HG03432 (cell line): ENCODE results near the gene TMEM30A.

ENCODE experiments used
- ATAC-seq: cut with Tn5 transposase; IDR thresholded peaks from one replicate; pipeline ENCODE4 v1.9.1; 2021; ENCODE audit warnings: mild to moderate bottlenecking, moderate library complexity; ENCODE audit not compliant: unreplicated experiment

Gene TMEM30A

GRCh38 chr6:75284632-75285282 lies at the start of gene TMEM30A:
Gene TMEM30A, minus strand, starts transcription at chr6:75284792. Its CDS starts 154 bp downstream, at chr6:75284638.
- ATAC-seq: peak; percentile 95

GRCh38 chr6:75333676-75334200 lies 49.1 kb upstream of the TMEM30A start:
- no peak for ATAC-seq

- ATAC-seq: no peak
Measured at GRCh38 chr6:75331151-75331550, 46.6 kb upstream of the TMEM30A start.

GRCh38 chr6:75329703-75330102 lies 45.1 kb upstream of the TMEM30A start:
- ATAC-seq: no peak

- ATAC-seq: no peak
Measured at GRCh38 chr6:75327807-75328206, 43.2 kb upstream of the TMEM30A start.

GRCh38 chr6:75326557-75327258 lies 42.1 kb upstream of the TMEM30A start:
- no peak for ATAC-seq

GRCh38 chr6:75318900-75319299 lies 34.3 kb upstream of the TMEM30A start:
- no peak for ATAC-seq

GRCh38 chr6:75317503-75318206 lies 33.1 kb upstream of the TMEM30A start:
- no peak for ATAC-seq

- no peak for ATAC-seq
Measured at GRCh38 chr6:75315978-75316377, 31.4 kb upstream of the TMEM30A start.

GRCh38 chr6:75308250-75308988 lies 23.8 kb upstream of the TMEM30A start:
- ATAC-seq: no peak

- no peak for ATAC-seq
Measured at GRCh38 chr6:75307364-75308004, 22.9 kb upstream of the TMEM30A start.

GRCh38 chr6:75306064-75306463 lies 21.5 kb upstream of the TMEM30A start:
- no peak for ATAC-seq

- no peak for ATAC-seq
Measured at GRCh38 chr6:75305573-75305972, 21.0 kb upstream of the TMEM30A start.

- ATAC-seq: no peak
Measured at GRCh38 chr6:75302280-75302679, 17.7 kb upstream of the TMEM30A start.

GRCh38 chr6:75301537-75301936 lies 16.9 kb upstream of the TMEM30A start:
- ATAC-seq: no peak

GRCh38 chr6:75301088-75301487 lies 16.5 kb upstream of the TMEM30A start:
- ATAC-seq: no peak

GRCh38 chr6:75300531-75300855 lies 15.9 kb upstream of the TMEM30A start:
- ATAC-seq: no peak

GRCh38 chr6:75299801-75300530 lies 15.4 kb upstream of the TMEM30A start:
- ATAC-seq: no peak

GRCh38 chr6:75296811-75297779 lies 12.5 kb upstream of the TMEM30A start:
- no peak for ATAC-seq
